Occipital lobe (tissue), 2 donors: ENCODE results near the gene THADA. TPM values are rescaled to one million over a fixed set of nuclear protein-coding genes. Genes with fewer than 3 reads are reported as not detected.

Experiments used
- DNase-seq: peaks from one replicate; lab custom pipeline; 2025; lab: John Stamatoyannopoulos, UW
- total RNA-seq: library from RNA; depleted of rRNA; stranded (reverse); fragments of >200 nt; gene quantifications from one replicate; pipeline ENCODE4 v1.2.3, GENCODE V29; 2014

THADA gene
- total RNA-seq, 1 donor from 2014 or later: 40.9 TPM

- no peak for DNase-seq
Measured at GRCh38 chr2:43212931-43213330, 382.9 kb downstream of the THADA start.

GRCh38 chr2:43212216-43212835 is 383.5 kb downstream of the THADA start:
- no peak for DNase-seq

- DNase-seq: no peak
Measured at GRCh38 chr2:43210467-43211303, 385.2 kb downstream of the THADA start.

- DNase-seq: no peak
Measured at GRCh38 chr2:43210125-43210466, 385.7 kb downstream of the THADA start.

GRCh38 chr2:43209204-43209717 is 386.6 kb downstream of the THADA start:
- DNase-seq: no peak

GRCh38 chr2:43207553-43208300 is 388.1 kb downstream of the THADA start:
- no peak for DNase-seq

- no peak for DNase-seq
Measured at GRCh38 chr2:43206602-43207001, 389.2 kb downstream of the THADA start.

- DNase-seq: no peak
Measured at GRCh38 chr2:43203373-43203772, 392.5 kb downstream of the THADA start.

- no peak for DNase-seq
Measured at GRCh38 chr2:43202289-43202688, 393.5 kb downstream of the THADA start.

GRCh38 chr2:43201497-43201896 is 394.3 kb downstream of the THADA start:
- DNase-seq: no peak

GRCh38 chr2:43201016-43201415 is 394.8 kb downstream of the THADA start:
- no peak for DNase-seq

GRCh38 chr2:43199492-43200488 is 396.0 kb downstream of the THADA start:
- DNase-seq: no peak

GRCh38 chr2:43198263-43198662 is 397.6 kb downstream of the THADA start:
- no peak for DNase-seq

GRCh38 chr2:43197588-43197896 is 398.3 kb downstream of the THADA start:
- DNase-seq: no peak

GRCh38 chr2:43196768-43197587 is 398.9 kb downstream of the THADA start:
- DNase-seq: peak; percentile 15

- no peak for DNase-seq
Measured at GRCh38 chr2:43194121-43194869, 401.5 kb downstream of the THADA start.

GRCh38 chr2:43193652-43194120 is 402.2 kb downstream of the THADA start:
- no peak for DNase-seq

- DNase-seq: no peak
Measured at GRCh38 chr2:43192744-43193651, 402.8 kb downstream of the THADA start.
